HepG2 (cell line): Measurements from ENCODE around the gene COQ4. TPM values are rescaled to one million over a fixed set of nuclear protein-coding genes. Genes with fewer than 3 reads are reported as not detected.
A peak's percentile ranks its signal among the peaks of the same experiment; 100 is the strongest.

ENCODE experiments used
- KLF16 ChIP-seq, 2 experiments: sonication (generic) in 1 of 2; formaldehyde crosslinking in 1 of 2; IDR thresholded peaks; 2 replicates each; pipeline versions ENCODE4 v1.6.1 to v1.8.0; 2016 to 2023; ENCODE audit warnings: missing genetic modification reagents in 2 of 2, missing compliant biosample characterization in 1 of 2
- MTA1 ChIP-seq: sonication (generic); formaldehyde crosslinking; IDR thresholded peaks from 2 replicates; pipeline ENCODE4 v1.4.0; 2020; ENCODE audit warnings: missing genetic modification reagents, mild to moderate bottlenecking, borderline replicate concordance
- NFIC ChIP-seq: IDR thresholded peaks from 2 replicates; pipeline ENCODE4 v1.6.1; 2012; ENCODE audit warnings: mild to moderate bottlenecking, low read length, inconsistent platforms
- NFRKB ChIP-seq: fragments of 450-650 bp; IDR thresholded peaks from 2 replicates; pipeline ENCODE4 v1.6.1; 2017
- SALL1 ChIP-seq: sonication (generic); formaldehyde crosslinking; IDR thresholded peaks from 2 replicates; pipeline ENCODE4 v1.8.0; 2022; ENCODE audit warnings: mild to moderate bottlenecking, missing genetic modification reagents
- SETDB1 ChIP-seq: sonication (generic); formaldehyde crosslinking; IDR thresholded peaks from 2 replicates; pipeline ENCODE4 v1.5.1; 2020; ENCODE audit warnings: missing genetic modification reagents, mild to moderate bottlenecking, borderline replicate concordance
- SP1 ChIP-seq, 2 experiments: fragments of 450-650 bp in 1 of 2; sonication (generic) in 1 of 2; formaldehyde crosslinking in 1 of 2; IDR thresholded peaks; 2 replicates each; pipeline versions ENCODE4 v1.4.0 to v1.6.1; 2016 to 2020; ENCODE audit warnings: missing genetic modification reagents in 1 of 2
- TEAD3 ChIP-seq: optimal IDR thresholded peaks from 2 replicates; pipeline ENCODE3; 2016; ENCODE audit warnings: borderline replicate concordance
- YEATS2 ChIP-seq: sonication (generic); formaldehyde crosslinking; IDR thresholded peaks from 2 replicates; pipeline ENCODE4 v1.4.0; 2020; ENCODE audit warnings: missing genetic modification reagents, borderline replicate concordance
- ZNF10 ChIP-seq: sonication (generic); formaldehyde crosslinking; IDR thresholded peaks from 2 replicates; pipeline ENCODE4 v1.4.0; 2020; ENCODE audit warnings: mild to moderate bottlenecking, low read depth, missing genetic modification reagents, borderline replicate concordance
- polyA plus RNA-seq, 8 experiments: library from polyadenylated mRNA; depleted of rRNA in 3 of 8; stranded (reverse) in 7 of 8; unstranded in 1 of 8; fragments of >200 nt; fragmentation: Illumina TruSeq in 4 of 8; extraction: Trizol in 4 of 8; gene quantifications; 2 replicates each; pipeline versions ENCODE4 v1.2.1 to v1.2.3, GENCODE V29; 2011 to 2016; ENCODE audit warnings: low read depth in 4 of 8, missing spikeins in 1 of 8, mixed read lengths in 1 of 8; ENCODE audit not compliant: insufficient read depth in 1 of 8
- total RNA-seq, 5 experiments: library from RNA; depleted of rRNA; stranded (reverse); fragments of >200 nt; fragmentation: Illumina TruSeq; extraction: Trizol; gene quantifications; 2 replicates each; pipeline ENCODE4 v1.2.3, GENCODE V29; 2016; ENCODE audit warnings: low read depth in 1 of 5
- TF ChIP-seq, protein P1 (sequence below), 2 experiments: fragments of 450-650 bp in 1 of 2; sonication (generic) in 1 of 2; formaldehyde crosslinking in 1 of 2; IDR thresholded peaks; 2 replicates each; pipeline versions ENCODE4 v1.6.1 to v1.8.0; 2016 to 2022; ENCODE audit warnings: antibody characterized with exemption in 1 of 2, mild to moderate bottlenecking in 1 of 2, missing genetic modification reagents in 1 of 2
- TF ChIP-seq, protein P2 (sequence below): sonication (generic); formaldehyde crosslinking; IDR thresholded peaks from 2 replicates; pipeline ENCODE4 v1.8.1; 2022; ENCODE audit warnings: mild to moderate bottlenecking, missing genetic modification reagents
- TF ChIP-seq, protein P3 (sequence below): sonication (generic); formaldehyde crosslinking; IDR thresholded peaks from 2 replicates; pipeline ENCODE4 v1.4.0; 2020; ENCODE audit warnings: mild to moderate bottlenecking, missing genetic modification reagents

Gene COQ4
- total and polyA plus RNA-seq, 2 of the 13 experiments (the other 11 are each of a cell fraction or from before 2014, with no cell fraction given), result 26.1 to 36.0 TPM

DNA sequence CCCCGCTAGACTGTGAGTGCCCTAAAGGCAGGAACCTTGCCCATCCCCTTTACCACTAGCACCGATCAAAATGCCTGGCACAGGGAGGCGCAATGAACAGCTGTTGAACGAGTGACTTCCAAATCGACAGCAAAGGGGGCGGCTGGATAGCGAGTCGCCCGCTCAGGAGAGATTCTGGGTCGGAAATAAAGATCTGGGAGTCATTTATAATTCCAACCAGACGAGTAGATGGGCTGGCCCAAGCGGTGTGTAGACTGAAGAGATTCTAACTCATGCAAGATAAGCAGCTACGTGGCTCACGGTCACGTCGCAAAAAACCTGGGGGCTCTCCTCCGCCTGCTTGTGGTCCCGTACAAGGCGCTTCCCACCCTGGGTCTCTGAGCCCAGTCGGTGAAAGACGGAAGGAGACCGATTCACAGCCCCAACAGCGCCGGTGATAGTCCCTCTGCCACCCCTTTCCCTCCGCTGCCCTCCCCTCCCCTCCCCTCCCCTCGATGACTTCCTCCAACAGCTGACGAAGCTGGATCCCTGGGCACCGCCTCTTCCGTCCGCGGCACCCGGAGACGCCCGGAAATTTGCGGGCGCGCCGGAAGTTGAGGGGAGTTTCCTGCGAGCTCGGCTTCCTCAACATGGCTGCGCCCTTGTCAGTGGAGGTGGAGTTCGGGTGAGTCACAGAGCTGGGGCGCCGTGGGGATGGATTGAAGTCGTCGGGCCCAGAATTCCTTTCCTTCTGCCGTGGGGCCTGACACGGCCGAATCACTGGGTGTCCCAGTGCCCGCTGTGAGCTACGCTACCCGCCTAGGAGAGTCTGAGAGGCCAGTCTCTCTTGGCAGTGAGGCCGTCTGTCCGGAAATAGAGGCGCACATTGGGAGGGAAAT, 48.4 kb downstream of the COQ4 start, which contains the start of gene URM1 (continued):
- TF ChIP-seq, protein P1, sequence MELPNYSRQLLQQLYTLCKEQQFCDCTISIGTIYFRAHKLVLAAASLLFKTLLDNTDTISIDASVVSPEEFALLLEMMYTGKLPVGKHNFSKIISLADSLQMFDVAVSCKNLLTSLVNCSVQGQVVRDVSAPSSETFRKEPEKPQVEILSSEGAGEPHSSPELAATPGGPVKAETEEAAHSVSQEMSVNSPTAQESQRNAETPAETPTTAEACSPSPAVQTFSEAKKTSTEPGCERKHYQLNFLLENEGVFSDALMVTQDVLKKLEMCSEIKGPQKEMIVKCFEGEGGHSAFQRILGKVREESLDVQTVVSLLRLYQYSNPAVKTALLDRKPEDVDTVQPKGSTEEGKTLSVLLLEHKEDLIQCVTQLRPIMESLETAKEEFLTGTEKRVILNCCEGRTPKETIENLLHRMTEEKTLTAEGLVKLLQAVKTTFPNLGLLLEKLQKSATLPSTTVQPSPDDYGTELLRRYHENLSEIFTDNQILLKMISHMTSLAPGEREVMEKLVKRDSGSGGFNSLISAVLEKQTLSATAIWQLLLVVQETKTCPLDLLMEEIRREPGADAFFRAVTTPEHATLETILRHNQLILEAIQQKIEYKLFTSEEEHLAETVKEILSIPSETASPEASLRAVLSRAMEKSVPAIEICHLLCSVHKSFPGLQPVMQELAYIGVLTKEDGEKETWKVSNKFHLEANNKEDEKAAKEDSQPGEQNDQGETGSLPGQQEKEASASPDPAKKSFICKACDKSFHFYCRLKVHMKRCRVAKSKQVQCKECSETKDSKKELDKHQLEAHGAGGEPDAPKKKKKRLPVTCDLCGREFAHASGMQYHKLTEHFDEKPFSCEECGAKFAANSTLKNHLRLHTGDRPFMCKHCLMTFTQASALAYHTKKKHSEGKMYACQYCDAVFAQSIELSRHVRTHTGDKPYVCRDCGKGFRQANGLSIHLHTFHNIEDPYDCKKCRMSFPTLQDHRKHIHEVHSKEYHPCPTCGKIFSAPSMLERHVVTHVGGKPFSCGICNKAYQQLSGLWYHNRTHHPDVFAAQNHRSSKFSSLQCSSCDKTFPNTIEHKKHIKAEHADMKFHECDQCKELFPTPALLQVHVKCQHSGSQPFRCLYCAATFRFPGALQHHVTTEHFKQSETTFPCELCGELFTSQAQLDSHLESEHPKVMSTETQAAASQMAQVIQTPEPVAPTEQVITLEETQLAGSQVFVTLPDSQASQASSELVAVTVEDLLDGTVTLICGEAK (IDR thresholded peaks at IDR 0.05), result peak; percentile 63
- TF ChIP-seq, protein P1 (CRISPR knock-in tag; IDR thresholded peaks at IDR 0.05), result peak; percentile 64; the same call in 1 of the 2 replicates
- TF ChIP-seq NFIC (no peak), SETDB1 (CRISPR knock-in tag) (no peak), TEAD3 (CRISPR knock-in tag) (peak; percentile 1), YEATS2 (CRISPR knock-in tag) (peak; percentile 73; the same call in 1 of the 2 replicates), SALL1 (peak; percentile 70; the same call in 1 of the 2 replicates), MTA1 (CRISPR knock-in tag) (no peak), SP1 (IDR thresholded peaks at IDR 0.05) (no peak), SP1 (CRISPR knock-in tag; IDR thresholded peaks at IDR 0.05) (peak; percentile 38), NFRKB (no peak), KLF16 (CRISPR knock-in tag; IDR thresholded peaks at IDR 0.05) (peak in 1 of 2 experiments; percentile 99; a peak in 2 of 4 replicates), ZNF10 (no peak)
- TF ChIP-seq, protein P2, sequence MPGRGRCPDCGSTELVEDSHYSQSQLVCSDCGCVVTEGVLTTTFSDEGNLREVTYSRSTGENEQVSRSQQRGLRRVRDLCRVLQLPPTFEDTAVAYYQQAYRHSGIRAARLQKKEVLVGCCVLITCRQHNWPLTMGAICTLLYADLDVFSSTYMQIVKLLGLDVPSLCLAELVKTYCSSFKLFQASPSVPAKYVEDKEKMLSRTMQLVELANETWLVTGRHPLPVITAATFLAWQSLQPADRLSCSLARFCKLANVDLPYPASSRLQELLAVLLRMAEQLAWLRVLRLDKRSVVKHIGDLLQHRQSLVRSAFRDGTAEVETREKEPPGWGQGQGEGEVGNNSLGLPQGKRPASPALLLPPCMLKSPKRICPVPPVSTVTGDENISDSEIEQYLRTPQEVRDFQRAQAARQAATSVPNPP, result 0 out of 2 replicates have a peak, but pooled peaks have one; percentile 24
- TF ChIP-seq, protein P3, sequence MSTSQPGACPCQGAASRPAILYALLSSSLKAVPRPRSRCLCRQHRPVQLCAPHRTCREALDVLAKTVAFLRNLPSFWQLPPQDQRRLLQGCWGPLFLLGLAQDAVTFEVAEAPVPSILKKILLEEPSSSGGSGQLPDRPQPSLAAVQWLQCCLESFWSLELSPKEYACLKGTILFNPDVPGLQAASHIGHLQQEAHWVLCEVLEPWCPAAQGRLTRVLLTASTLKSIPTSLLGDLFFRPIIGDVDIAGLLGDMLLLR (CRISPR knock-in tag), result 0 out of 2 replicates have a peak, but pooled peaks have one; percentile 26
